ENCODE measurements around the gene SMC3. TPM values are rescaled to one million over a fixed set of nuclear protein-coding genes. Genes with fewer than 3 reads are reported as not detected.
"Not testable (repeated sequence)": the region's sequence is repeated elsewhere in the genome, so short reads cannot be mapped to it uniquely, and the experiment has no call there.

The SMC3 gene
- total and polyA plus RNA-seq, 2 experiments from 2014 or later, result 72.3 to 320 TPM

- no peak for TF ChIP-seq STAT1 (IDR thresholded peaks at IDR 0.05; ENCODE audit: unreplicated experiment)
- TF ChIP-seq, protein P1, sequence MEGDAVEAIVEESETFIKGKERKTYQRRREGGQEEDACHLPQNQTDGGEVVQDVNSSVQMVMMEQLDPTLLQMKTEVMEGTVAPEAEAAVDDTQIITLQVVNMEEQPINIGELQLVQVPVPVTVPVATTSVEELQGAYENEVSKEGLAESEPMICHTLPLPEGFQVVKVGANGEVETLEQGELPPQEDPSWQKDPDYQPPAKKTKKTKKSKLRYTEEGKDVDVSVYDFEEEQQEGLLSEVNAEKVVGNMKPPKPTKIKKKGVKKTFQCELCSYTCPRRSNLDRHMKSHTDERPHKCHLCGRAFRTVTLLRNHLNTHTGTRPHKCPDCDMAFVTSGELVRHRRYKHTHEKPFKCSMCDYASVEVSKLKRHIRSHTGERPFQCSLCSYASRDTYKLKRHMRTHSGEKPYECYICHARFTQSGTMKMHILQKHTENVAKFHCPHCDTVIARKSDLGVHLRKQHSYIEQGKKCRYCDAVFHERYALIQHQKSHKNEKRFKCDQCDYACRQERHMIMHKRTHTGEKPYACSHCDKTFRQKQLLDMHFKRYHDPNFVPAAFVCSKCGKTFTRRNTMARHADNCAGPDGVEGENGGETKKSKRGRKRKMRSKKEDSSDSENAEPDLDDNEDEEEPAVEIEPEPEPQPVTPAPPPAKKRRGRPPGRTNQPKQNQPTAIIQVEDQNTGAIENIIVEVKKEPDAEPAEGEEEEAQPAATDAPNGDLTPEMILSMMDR (conservative IDR thresholded peaks at IDR 0.05; ENCODE audit: low read depth in 2 of 2), result no peak
Measured at GRCh38 chr10:110531687-110532086, 35.8 kb upstream of the SMC3 start (continued).

- not testable (repeated sequence) for H4K20me1 ChIP-seq (replicated peaks; ENCODE audit: insufficient read depth); DNase-seq (ENCODE audit: low spot score); ATAC-seq; H3K4me3 Mint-ChIP-seq; H3K27me3 Mint-ChIP-seq (ENCODE audit: insufficient read depth, low read depth, poor library complexity); H3K4me3 ChIP-seq; H3F3A ChIP-seq (replicated peaks; ENCODE audit: low read depth); H3K79me2 ChIP-seq (replicated peaks; ENCODE audit: insufficient read depth); H3K9me2 ChIP-seq (ENCODE audit: insufficient read depth); H3K27me3 ChIP-seq (ENCODE audit: insufficient read depth); H3K27ac ChIP-seq (ENCODE audit: low read depth); H3K4me2 ChIP-seq; H3K36me3 Mint-ChIP-seq (ENCODE audit: low read depth); H3K27ac Mint-ChIP-seq; H3K36me3 ChIP-seq (ENCODE audit: insufficient read depth); H3K9me3 Mint-ChIP-seq
- Histone ChIP-seq H2AFZ (peak overlapping the region; percentile 28; the same call in 1 of the 2 replicates), H3K4me1 (ENCODE audit: insufficient read depth) (peaks cover 33% of the 10 kb centered on the region)
- H3K4me1 Mint-ChIP-seq, result peaks cover 44% of the 10 kb centered on the region
Measured at GRCh38 chr10:110532628-110533027, 34.9 kb upstream of the SMC3 start.

- ATAC-seq (no peak), DNase-seq (ENCODE audit: low spot score) (no peak)
- Histone ChIP-seq H3K4me3 (no peak overlapping the region), H3F3A (replicated peaks; ENCODE audit: low read depth) (no peaks in the 10 kb centered on the region), H3K27ac (ENCODE audit: low read depth) (no peak overlapping the region), H3K4me2 (no peak overlapping the region), H4K20me1 (replicated peaks; ENCODE audit: insufficient read depth) (no peaks in the 10 kb centered on the region), H3K79me2 (replicated peaks; ENCODE audit: insufficient read depth) (no peaks in the 10 kb centered on the region), H3K9me2 (ENCODE audit: insufficient read depth) (no peaks in the 10 kb centered on the region), H3K4me1 (ENCODE audit: insufficient read depth) (peaks cover 27% of the 10 kb centered on the region), H3K36me3 (ENCODE audit: insufficient read depth) (no peaks in the 10 kb centered on the region), H3K27me3 (ENCODE audit: insufficient read depth) (no peaks in the 10 kb centered on the region), H2AFZ (0 out of 2 replicates have a peak overlapping the region, but pooled peaks have one; percentile 52)
- Mint-ChIP-seq H3K27ac (peak overlapping the region; percentile 15; the same call in 1 of the 2 replicates), H3K4me1 (peaks cover 40% of the 10 kb centered on the region), H3K9me3 (no peaks in the 10 kb centered on the region), H3K4me3 (no peak overlapping the region), H3K27me3 (ENCODE audit: insufficient read depth, low read depth, poor library complexity) (peaks cover 8% of the 10 kb centered on the region), H3K36me3 (ENCODE audit: low read depth) (no peaks in the 10 kb centered on the region)
- TF ChIP-seq STAT1 (IDR thresholded peaks at IDR 0.05; ENCODE audit: unreplicated experiment), result no peak
- TF ChIP-seq, protein P1 (conservative IDR thresholded peaks at IDR 0.05; ENCODE audit: low read depth in 2 of 2), result no peak
- no peak for TF ChIP-seq CREB1 (CRISPR knock-in tag; IDR thresholded peaks at IDR 0.05; ENCODE audit: low read depth)
- TF ChIP-seq, protein P2, sequence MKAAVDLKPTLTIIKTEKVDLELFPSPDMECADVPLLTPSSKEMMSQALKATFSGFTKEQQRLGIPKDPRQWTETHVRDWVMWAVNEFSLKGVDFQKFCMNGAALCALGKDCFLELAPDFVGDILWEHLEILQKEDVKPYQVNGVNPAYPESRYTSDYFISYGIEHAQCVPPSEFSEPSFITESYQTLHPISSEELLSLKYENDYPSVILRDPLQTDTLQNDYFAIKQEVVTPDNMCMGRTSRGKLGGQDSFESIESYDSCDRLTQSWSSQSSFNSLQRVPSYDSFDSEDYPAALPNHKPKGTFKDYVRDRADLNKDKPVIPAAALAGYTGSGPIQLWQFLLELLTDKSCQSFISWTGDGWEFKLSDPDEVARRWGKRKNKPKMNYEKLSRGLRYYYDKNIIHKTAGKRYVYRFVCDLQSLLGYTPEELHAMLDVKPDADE (IDR thresholded peaks at IDR 0.05), result no peak
- no peak for TF ChIP-seq EZH2 (IDR thresholded peaks at IDR 0.05; ENCODE audit: low read depth, unreplicated experiment)
- TF ChIP-seq JUNB (IDR thresholded peaks at IDR 0.05; ENCODE audit: unreplicated experiment), result no peak
- TF ChIP-seq ZNF462 (CRISPR knock-in tag; IDR thresholded peaks at IDR 0.05), result no peak
- TF ChIP-seq ZNF331 (CRISPR knock-in tag; IDR thresholded peaks at IDR 0.05; ENCODE audit: low read depth), result no peak
Measured at GRCh38 chr10:110533149-110533548, 34.3 kb upstream of the SMC3 start.

All from GM23338 (cell line).